ENCODE data around the gene KIFC1.

The KIFC1 gene

DNA sequence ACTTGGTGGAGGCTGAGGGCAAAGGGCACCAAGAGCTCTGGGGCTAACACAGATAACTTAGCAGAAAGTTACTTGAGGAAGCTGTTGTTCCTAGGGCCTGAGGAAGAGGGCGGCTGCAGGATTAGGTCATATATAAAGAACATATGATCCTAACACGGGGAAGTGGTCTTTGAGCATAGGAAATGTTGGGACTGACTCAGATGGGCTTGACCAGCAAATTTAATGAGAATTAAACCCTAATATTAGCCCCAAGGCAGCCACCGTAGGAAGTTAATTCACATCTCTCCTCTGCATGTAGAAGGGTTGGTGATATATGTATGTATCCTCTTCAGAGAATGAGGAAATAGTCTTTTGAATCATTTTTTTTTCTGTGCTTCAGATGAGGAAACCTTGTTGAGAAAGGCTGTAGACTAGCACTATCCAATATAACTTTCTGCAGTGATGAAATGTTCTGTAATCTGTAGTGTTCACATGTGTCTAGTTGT lies 53.5 kb downstream of the KIFC1 start:
- DNase-seq, result no peak

DNA sequence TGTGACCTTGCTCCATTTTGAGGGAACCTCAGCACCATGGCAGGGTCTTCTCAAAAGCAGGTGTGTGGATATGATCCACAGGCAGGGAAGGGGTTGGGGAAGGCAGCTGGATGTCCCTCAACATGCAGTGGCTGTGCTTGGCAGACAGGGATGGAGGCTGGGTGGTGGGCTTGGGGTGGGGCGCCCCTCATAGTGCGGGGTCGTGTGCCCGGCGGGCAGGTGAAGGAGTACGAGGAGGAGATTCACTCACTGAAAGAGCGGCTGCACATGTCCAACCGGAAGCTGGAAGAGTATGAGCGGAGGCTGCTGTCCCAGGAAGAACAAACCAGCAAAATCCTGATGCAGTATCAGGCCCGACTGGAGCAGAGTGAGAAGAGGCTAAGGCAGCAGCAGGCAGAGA lies 54.7 kb downstream of the KIFC1 start:
- DNase-seq, result no peak

DNA sequence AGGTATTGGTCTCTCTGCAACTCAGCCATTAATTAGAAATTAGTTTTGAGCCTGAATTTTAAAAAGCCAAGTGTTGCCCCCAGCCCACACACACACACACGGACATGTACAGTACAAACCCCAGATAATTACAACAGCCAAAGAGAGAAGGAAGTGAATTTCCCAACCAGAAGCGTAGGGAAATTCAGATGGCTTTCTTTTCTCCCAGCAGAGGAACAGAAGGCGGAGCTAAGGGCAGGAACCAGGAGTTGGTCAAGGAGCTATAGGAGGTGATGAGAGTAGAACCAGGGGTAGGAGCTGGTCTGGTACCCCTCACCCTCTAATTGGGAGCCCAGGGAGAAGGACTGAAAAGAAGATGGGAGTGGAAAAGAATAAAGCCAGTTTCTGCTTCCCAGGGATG lies 58.8 kb downstream of the KIFC1 start:
- no peak for DNase-seq

- DNase-seq, result no peak
Measured at GRCh38 chr6:33451606-33452005, 60.0 kb downstream of the KIFC1 start.

DNA sequence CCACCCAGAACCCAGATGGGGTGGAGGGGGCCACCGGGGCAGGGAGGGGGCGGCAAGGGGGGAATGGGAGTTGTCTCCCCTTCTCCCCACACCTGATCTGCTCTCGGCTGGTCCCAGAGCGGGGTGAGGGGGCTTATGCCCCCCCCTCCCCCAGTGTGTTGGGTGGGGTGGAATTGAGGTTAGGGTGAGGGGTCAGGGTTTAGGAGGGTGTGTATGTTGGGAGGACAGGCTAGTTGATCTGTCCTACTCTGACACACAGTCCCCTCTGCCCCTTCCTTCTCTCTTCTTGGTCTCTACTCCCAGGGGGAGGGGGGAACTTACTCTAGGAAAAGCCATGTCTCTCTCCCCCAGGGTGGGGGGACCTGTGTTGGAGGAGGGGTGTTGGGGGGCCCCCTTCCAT lies 60.9 kb downstream of the KIFC1 start:
- DNase-seq, result no peak

GRCh38 chr6:33453393-33454008 lies 61.9 kb downstream of the KIFC1 start:
- DNase-seq, result peak; percentile 26

DNA sequence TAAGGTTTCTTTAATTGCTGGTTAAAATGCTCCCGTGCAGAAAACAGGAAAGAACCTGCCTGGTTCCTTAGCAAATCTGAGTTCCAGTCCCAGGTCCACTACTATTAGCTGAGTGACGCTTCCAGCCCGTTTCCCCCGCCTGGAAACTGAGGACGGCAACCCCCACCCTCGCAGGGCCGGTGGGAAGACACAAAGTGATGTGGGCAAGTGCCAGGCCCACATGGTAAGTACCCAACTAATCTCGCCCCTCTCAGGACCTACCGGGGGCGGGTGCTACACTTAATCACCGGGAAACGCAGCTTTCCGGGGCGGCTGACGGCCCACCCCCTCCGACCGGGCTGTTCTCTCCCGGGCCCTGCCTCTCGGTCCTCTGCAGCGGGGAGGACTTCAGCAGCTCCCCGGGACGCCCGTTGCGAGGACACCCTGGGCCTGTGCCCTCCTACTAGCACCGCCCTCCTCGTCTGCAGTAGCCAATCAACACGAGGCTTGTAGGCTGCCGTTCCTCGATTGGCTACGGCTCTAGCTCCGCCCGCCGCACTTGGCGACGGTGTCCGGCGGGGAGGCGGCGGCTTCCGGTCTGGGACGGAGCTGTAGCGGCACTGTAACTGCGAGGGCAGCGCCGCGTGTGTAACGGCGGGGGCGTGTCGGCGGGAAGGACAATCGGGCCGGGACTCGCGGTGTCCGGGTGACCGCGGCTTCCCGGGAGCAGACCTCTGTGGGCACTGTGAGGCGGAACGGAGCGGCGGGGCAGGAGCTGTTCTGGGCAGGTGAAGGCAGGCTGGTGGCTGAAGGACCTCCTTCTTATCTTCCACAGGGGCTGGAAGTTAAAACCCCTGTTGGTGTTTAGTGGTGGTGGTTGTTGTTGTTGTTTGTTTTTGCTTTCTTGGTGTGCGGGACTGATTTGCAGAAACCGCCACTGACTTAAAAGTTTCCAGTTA lies 62.7 kb downstream of the KIFC1 start, which contains the start of gene ZBTB9:
Gene ZBTB9 (plus strand): TSS at position 568 of the 938 bp plus-strand sequence. CDS start 525 bp downstream, outside the sequence.
- DNase-seq, result peak; percentile 96

DNA sequence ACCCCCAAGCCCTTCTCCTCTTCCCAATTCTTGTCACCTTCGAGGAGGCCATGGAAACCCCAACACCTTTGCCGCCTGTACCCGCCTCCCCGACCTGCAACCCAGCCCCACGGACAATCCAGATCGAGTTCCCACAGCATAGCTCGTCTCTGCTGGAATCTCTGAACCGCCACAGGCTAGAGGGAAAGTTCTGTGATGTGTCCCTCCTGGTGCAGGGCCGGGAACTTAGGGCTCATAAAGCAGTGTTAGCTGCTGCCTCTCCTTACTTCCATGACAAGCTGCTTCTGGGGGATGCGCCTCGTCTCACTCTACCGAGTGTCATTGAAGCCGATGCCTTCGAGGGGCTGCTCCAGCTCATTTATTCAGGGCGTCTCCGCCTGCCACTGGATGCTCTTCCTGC lies 63.4 kb downstream of the KIFC1 start:
- no peak for DNase-seq

DNA sequence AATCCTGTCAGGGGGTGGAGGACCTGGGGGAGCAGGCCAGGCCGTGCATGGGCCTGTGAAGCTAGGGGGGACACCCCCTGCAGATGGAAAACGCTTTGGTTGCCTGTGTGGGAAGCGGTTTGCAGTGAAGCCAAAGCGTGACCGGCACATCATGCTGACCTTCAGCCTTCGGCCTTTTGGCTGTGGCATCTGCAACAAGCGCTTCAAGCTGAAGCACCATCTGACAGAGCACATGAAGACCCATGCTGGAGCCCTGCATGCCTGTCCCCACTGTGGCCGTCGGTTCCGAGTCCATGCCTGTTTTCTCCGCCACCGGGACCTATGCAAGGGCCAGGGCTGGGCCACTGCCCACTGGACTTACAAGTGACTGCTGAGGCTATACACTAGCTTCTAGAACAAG lies 64.5 kb downstream of the KIFC1 start:
- no peak for DNase-seq

DNA sequence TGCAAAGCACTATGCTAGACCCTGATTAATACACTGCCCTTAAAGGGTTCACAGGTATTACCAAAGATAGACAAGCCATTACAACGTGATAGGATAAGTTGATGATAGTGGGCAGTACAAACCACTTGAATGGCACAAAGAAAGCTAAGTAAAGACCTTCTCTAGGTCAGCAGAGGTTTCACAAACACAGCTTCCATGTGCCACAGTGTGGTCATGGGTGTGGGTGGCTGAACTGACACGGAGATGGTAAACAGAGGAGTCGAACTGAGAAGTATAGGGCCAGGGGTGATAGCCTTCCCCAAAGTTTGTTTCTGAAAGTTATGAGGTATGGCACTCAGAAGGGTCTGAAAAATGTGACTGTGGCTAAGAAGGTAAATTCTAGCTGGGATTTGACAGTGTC lies 67.1 kb downstream of the KIFC1 start:
- DNase-seq, result no peak

DNA sequence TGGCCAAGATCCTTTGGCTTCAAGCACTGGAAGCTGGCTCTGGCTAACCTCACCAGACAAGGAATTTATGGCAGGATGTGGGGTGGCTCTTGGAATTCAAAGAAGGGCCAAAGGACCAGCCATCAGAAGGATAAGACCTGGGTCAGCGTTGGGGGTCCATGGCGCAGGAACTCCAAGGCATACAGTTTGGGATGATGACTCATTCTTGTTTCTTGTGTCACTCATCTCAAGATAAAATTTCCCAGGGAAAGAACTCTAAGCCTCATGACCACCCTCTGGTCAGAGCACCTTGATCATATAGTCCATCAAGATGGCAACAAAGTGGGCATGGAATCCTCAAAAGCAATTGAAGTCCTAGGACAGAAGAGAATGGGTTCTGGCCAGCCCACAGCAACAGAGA lies 67.6 kb downstream of the KIFC1 start:
- no peak for DNase-seq

All from NCI-H2171 treated with DMSO at 0.1 percent for 48 hours (cell line).